ENCODE measurements around the gene SIK3.

DNA sequence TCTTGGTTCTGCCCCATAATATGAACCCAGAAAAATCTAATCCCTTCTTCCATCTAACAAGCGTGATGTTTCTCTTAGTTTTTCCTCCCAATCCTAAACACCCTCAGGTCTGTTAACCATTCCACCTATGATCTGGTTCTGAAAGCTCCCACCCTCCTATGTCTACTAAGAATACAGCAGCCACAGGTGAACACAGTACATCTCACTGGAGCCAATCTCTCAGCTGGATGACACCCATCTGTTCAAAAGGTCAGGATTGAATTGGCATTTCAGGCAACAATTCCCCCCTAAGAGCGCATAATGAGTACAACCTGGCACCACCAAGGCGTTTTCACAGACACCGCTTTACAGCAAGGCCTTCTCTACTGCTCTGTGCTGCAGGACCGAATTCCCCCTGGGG is 241.8 kb downstream of the SIK3 start:
- TF ChIP-seq, protein P1, sequence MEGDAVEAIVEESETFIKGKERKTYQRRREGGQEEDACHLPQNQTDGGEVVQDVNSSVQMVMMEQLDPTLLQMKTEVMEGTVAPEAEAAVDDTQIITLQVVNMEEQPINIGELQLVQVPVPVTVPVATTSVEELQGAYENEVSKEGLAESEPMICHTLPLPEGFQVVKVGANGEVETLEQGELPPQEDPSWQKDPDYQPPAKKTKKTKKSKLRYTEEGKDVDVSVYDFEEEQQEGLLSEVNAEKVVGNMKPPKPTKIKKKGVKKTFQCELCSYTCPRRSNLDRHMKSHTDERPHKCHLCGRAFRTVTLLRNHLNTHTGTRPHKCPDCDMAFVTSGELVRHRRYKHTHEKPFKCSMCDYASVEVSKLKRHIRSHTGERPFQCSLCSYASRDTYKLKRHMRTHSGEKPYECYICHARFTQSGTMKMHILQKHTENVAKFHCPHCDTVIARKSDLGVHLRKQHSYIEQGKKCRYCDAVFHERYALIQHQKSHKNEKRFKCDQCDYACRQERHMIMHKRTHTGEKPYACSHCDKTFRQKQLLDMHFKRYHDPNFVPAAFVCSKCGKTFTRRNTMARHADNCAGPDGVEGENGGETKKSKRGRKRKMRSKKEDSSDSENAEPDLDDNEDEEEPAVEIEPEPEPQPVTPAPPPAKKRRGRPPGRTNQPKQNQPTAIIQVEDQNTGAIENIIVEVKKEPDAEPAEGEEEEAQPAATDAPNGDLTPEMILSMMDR (IDR thresholded peaks at IDR 0.05) = no peak
- TF ChIP-seq POLR2A (IDR thresholded peaks at IDR 0.05) = no peak

Measured in adrenal gland (tissue), 5 donors.